HG03280 (cell line): ENCODE results near the gene OR52E8.

Source experiments
- ATAC-seq: cut with Tn5 transposase; IDR thresholded peaks from one replicate; pipeline ENCODE4 v1.9.1; 2021; ENCODE audit warnings: mild to moderate bottlenecking, moderate library complexity; ENCODE audit not compliant: unreplicated experiment

OR52E8 gene

DNA sequence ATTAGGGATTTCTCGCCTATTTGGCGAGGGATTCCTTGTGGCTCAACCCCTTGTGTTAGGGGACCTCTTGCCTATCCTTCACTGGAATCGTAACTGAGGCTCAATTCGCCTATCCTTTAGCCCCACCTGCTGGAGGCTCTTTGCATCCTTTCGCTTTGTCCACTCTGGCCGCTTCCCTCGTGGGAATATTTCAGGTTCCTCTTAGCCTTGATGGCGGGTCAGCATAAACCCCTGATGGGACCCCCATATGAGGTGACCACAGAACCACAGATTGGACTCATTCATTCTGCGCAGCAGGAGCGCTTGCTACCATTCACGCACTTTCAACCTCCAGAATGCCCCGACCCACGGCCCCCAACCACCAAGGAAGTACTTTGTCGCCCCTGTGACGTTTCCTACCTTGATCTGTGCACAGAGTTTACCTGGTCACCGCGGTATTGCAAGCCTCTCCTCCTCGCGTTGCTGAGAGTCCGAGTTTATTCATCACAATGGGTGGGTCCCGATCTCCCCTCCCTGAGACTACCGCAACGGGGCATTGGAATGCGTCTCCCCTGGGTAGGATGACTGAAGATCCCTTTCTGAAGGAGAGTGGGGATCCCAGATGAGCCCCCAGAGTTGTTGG lies 48.9 kb downstream of the OR52E8 start, which contains the start of gene OR52N2:
Gene OR52N2 (plus strand): TSS at position 425 of the 622 bp plus-strand sequence. CDS start 11,412 bp downstream, outside the sequence.
- ATAC-seq, result peak; percentile 91

DNA sequence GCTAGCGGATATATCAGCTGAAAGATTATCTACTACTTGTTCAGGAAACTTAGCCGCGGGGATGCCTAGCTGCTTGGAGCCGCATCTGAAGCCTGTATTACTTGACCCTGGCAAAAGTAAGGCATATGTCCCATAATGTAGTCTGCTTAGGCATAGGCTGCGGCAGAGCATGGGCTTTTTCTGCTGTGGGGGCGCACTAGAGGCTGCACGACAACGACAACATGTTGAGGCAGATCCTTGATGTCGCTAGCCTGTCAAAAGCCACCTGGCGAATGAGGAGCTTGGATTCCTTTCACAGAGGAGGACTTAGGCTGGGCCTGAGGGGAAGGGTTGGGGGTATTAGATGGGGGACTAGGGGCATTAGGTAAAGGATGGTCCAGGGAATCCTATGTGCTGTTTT lies 49.9 kb downstream of the OR52E8 start:
- no peak for ATAC-seq
